Measurements from ENCODE around the gene TMEM184B.

- TF ChIP-seq CTCF (IDR thresholded peaks at IDR 0.05) (no peak), POLR2A (IDR thresholded peaks at IDR 0.05) (no peak), POLR2AphosphoS5 (IDR thresholded peaks at IDR 0.05) (no peak)
Observed at GRCh38 chr22:38294193-38294592, 21.4 kb upstream of the TMEM184B start.
